SK-N-MC (cell line): Measurements from ENCODE around the gene TLR1.

Source experiments
- EZH2 ChIP-seq: fragments of 200-600 bp; sonication (generic); IDR thresholded peaks from one replicate; pipeline ENCODE4 v1.6.1; 2017; ENCODE audit warnings: antibody characterized with exemption
- POLR2AphosphoS5 ChIP-seq: IDR thresholded peaks from 2 replicates; pipeline ENCODE4 v1.6.1; 2012; ENCODE audit warnings: mild to moderate bottlenecking, low read depth, low read length, borderline replicate concordance

DNA sequence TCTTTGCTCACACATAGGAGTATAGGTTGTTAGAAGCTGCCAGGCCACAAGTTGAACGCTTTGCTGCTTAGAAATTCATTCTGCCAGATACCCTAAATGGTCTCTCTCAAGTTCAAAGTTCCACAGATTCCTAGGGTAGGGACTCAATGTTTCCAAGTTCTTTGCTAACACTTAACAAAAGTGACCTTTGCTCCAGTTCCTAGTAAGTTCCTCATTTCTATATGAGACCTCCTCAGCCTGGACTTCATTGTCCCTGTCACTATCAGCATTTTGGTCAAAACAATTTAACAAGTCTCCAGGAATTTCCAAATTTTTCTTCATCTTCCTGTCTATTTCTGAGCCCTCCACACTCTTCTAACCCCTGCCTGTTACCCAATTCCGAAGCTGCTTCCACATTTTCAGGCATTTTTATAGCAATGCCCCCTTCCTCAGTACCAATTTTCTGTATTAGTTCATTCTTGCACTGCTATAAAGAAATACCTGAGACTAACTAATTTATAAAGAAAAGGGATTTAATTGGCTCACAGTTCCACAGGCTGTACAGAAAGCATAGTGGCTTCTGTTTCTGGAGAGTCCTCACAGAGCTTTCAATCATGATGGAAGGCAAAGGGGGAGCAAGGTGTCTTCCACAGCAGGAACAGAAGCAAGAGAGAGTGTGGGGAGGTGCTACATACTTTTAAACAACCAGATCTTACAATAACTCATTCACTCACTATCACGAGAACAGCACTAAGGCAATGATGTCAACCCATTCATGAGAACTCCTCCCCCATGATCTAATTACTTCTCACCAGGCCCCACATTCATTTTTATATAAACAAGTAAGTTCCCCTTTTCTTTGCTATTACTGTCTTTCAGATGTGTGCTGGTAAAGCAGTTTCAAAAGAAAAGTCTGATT, 11.5 kb upstream of the TLR1 start:
- no peak for TF ChIP-seq POLR2AphosphoS5
- no peak for TF ChIP-seq EZH2
